Measurements from ENCODE around the gene PTPN3. TPM values are rescaled to one million over a fixed set of nuclear protein-coding genes. Genes with fewer than 3 reads are reported as not detected.
"Not testable (repeated sequence)": the region's sequence is repeated elsewhere in the genome, so short reads cannot be mapped to it uniquely, and the experiment has no call there.

The PTPN3 gene, protein sequence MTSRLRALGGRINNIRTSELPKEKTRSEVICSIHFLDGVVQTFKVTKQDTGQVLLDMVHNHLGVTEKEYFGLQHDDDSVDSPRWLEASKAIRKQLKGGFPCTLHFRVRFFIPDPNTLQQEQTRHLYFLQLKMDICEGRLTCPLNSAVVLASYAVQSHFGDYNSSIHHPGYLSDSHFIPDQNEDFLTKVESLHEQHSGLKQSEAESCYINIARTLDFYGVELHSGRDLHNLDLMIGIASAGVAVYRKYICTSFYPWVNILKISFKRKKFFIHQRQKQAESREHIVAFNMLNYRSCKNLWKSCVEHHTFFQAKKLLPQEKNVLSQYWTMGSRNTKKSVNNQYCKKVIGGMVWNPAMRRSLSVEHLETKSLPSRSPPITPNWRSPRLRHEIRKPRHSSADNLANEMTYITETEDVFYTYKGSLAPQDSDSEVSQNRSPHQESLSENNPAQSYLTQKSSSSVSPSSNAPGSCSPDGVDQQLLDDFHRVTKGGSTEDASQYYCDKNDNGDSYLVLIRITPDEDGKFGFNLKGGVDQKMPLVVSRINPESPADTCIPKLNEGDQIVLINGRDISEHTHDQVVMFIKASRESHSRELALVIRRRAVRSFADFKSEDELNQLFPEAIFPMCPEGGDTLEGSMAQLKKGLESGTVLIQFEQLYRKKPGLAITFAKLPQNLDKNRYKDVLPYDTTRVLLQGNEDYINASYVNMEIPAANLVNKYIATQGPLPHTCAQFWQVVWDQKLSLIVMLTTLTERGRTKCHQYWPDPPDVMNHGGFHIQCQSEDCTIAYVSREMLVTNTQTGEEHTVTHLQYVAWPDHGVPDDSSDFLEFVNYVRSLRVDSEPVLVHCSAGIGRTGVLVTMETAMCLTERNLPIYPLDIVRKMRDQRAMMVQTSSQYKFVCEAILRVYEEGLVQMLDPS
- 1.3 and 2.3 TPM in 2 replicates for total RNA-seq
- 0.52 and 1.4 TPM in 2 replicates for polyA plus RNA-seq
- 0.28 and 1.2 TPM in 2 replicates for polyA plus RNA-seq (2012)
- 0.31 and 1.5 TPM in 2 replicates for polyA minus RNA-seq (ENCODE audit: low replicate concordance)

- Histone ChIP-seq H3K27ac (ENCODE audit: insufficient read depth, low read length) (no peak within 1 kb of the TSS), H3K9me3 (ENCODE audit: control insufficient read depth, insufficient read depth, low read depth, low read length) (no peaks in the 10 kb centered on the region), H3K36me3 (ENCODE audit: control insufficient read depth, insufficient read depth, low read length) (no peaks in the 10 kb centered on the region), H2AFZ (ENCODE audit: low read length) (no peak within 1 kb of the TSS), H3K4me2 (ENCODE audit: extremely low read depth, insufficient read depth, low read length) (peak within 1 kb of the TSS; percentile 59), H4K20me1 (ENCODE audit: control insufficient read depth, extremely low read depth, insufficient read depth, low read length) (no peaks in the 10 kb centered on the region), H3K9ac (ENCODE audit: insufficient read depth, low read length) (no peak within 1 kb of the TSS), H3K4me1 (ENCODE audit: control insufficient read depth, extremely low read depth, insufficient read depth, low read length) (peaks cover 2% of the 10 kb centered on the region), H3K27me3 (ENCODE audit: control insufficient read depth, insufficient read depth, low read length) (peaks cover 43% of the 10 kb centered on the region), H3K79me2 (ENCODE audit: control insufficient read depth, insufficient read depth, low read length) (no peaks in the 10 kb centered on the region), H3K4me3 (replicated peaks in 1 of 4; ENCODE audit: control extremely low read depth in 1 of 4, insufficient read depth in 1 of 4, low read depth in 3 of 4, low read length in 4 of 4) (peak within 1 kb of the TSS in 3 of 4 experiments; percentile 31 to 49 (median 37))
- peak in 1 of 2 donors; percentile 23 for DNase-seq (ENCODE audit: low read depth in 2 of 2)
- TF ChIP-seq CTCF (conservative IDR thresholded peaks at IDR 0.05 in 1 of 2, IDR thresholded peaks at IDR 0.05 in 1 of 2; ENCODE audit: low read depth in 1 of 2, low read length in 2 of 2) (no peak), EZH2 (IDR thresholded peaks at IDR 0.05; ENCODE audit: low read length, missing control alignments) (peak; percentile 81)
Observed at GRCh38 chr9:109498195-109499092, at the start of gene PTPN3. Gene PTPN3, minus strand, starts transcription at chr9:109498307. Its CDS starts 34,873 bp downstream, at chr9:109463434.

DNA sequence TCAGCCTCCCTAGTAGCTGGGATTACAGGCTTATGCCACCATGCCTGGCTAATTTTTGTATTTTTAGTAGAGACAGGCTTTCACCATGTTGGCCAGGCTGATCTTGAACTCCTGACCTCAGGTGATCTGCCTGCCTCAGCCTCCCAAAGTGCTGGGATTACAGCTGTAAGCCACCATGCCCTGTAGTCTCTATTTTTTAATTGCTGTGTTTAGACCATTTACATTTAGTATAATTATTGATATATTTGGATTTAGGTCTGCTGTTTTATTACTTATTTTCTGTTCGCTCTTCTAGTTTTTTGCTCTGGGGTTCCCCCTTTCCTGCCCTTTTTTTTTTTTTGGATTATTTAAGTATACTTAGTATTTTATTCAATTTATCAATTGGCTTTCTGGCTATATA is 46.8 kb upstream of the PTPN3 start:
- H3K27me3 ChIP-seq (ENCODE audit: control insufficient read depth, insufficient read depth, low read length); H3K4me2 ChIP-seq (ENCODE audit: extremely low read depth, insufficient read depth, low read length); H3K9ac ChIP-seq (ENCODE audit: insufficient read depth, low read length); H3K36me3 ChIP-seq (ENCODE audit: control insufficient read depth, insufficient read depth, low read length); H3K4me3 ChIP-seq (replicated peaks in 1 of 4; ENCODE audit: control extremely low read depth in 1 of 4, insufficient read depth in 1 of 4, low read depth in 3 of 4, low read length in 4 of 4); DNase-seq (ENCODE audit: low read depth in 2 of 2); H3K79me2 ChIP-seq (ENCODE audit: control insufficient read depth, insufficient read depth, low read length); H3K4me1 ChIP-seq (ENCODE audit: control insufficient read depth, extremely low read depth, insufficient read depth, low read length); H4K20me1 ChIP-seq (ENCODE audit: control insufficient read depth, extremely low read depth, insufficient read depth, low read length); H3K27ac ChIP-seq (ENCODE audit: insufficient read depth, low read length); H2AFZ ChIP-seq (ENCODE audit: low read length); H3K9me3 ChIP-seq (ENCODE audit: control insufficient read depth, insufficient read depth, low read depth, low read length): not testable (repeated sequence)

GRCh38 chr9:109542922-109543321 is 44.8 kb upstream of the PTPN3 start:
- Histone ChIP-seq H3K27me3 (ENCODE audit: control insufficient read depth, insufficient read depth, low read length) (no peaks in the 10 kb centered on the region), H3K9me3 (ENCODE audit: control insufficient read depth, insufficient read depth, low read depth, low read length) (no peaks in the 10 kb centered on the region), H2AFZ (ENCODE audit: low read length) (no peak overlapping the region), H3K9ac (ENCODE audit: insufficient read depth, low read length) (no peak overlapping the region), H4K20me1 (ENCODE audit: control insufficient read depth, extremely low read depth, insufficient read depth, low read length) (peaks cover 2% of the 10 kb centered on the region), H3K4me1 (ENCODE audit: control insufficient read depth, extremely low read depth, insufficient read depth, low read length) (no peaks in the 10 kb centered on the region), H3K79me2 (ENCODE audit: control insufficient read depth, insufficient read depth, low read length) (no peaks in the 10 kb centered on the region), H3K4me2 (ENCODE audit: extremely low read depth, insufficient read depth, low read length) (no peak overlapping the region), H3K4me3 (replicated peaks in 1 of 4; ENCODE audit: control extremely low read depth in 1 of 4, insufficient read depth in 1 of 4, low read depth in 3 of 4, low read length in 4 of 4) (no peak overlapping the region), H3K36me3 (ENCODE audit: control insufficient read depth, insufficient read depth, low read length) (no peaks in the 10 kb centered on the region), H3K27ac (ENCODE audit: insufficient read depth, low read length) (no peak overlapping the region)
- TF ChIP-seq EZH2 (IDR thresholded peaks at IDR 0.05; ENCODE audit: low read length, missing control alignments) (no peak), CTCF (conservative IDR thresholded peaks at IDR 0.05 in 1 of 2, IDR thresholded peaks at IDR 0.05 in 1 of 2; ENCODE audit: low read depth in 1 of 2, low read length in 2 of 2) (no peak)
- DNase-seq (ENCODE audit: low read depth in 2 of 2) = peak in 1 of 2 donors; percentile 14
